Measurements from ENCODE around the gene ELMOD3.

Gene ELMOD3

DNA sequence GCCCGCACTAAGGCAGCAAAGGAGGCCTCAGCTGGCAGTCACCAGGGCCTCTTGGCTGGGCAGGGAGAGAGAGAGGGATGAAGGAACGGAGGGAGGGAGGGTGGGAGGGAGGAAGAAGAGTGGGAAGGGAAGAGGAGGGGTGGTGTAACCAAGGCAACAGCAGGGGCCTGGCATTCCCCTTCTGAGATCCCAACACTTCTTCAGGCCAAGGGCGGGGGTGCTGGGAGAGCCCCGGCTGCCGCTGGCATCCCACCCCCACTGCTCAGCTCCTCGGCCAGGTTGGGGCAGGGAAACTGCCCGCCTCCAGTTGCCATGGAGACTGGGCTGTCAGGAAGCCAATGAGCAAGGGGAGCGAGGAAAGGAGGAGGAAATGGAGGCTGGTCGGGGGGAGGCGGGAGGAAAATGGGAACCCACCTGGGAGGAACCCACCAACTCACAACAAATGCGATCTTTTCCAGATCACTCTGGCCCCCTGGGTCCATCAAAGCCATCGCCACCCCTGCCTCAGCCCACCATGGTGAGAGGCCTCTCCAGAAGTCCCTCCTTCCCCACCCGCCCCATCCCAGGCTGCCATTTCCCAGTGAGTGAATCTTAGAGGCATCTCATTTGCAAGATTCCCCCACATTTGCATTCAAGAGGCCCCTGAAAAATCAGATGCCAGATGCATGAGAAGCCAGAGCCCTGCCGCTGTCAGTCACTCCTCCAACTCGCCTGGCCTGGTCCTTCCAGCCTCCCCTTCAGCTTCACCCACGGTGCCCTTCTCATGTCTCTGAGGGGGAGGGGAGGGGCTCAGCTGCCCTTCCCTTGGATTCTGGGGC is 76.4 kb downstream of the ELMOD3 start:
- TF ChIP-seq, protein P1, sequence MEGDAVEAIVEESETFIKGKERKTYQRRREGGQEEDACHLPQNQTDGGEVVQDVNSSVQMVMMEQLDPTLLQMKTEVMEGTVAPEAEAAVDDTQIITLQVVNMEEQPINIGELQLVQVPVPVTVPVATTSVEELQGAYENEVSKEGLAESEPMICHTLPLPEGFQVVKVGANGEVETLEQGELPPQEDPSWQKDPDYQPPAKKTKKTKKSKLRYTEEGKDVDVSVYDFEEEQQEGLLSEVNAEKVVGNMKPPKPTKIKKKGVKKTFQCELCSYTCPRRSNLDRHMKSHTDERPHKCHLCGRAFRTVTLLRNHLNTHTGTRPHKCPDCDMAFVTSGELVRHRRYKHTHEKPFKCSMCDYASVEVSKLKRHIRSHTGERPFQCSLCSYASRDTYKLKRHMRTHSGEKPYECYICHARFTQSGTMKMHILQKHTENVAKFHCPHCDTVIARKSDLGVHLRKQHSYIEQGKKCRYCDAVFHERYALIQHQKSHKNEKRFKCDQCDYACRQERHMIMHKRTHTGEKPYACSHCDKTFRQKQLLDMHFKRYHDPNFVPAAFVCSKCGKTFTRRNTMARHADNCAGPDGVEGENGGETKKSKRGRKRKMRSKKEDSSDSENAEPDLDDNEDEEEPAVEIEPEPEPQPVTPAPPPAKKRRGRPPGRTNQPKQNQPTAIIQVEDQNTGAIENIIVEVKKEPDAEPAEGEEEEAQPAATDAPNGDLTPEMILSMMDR (IDR thresholded peaks at IDR 0.05; ENCODE audit: low read depth, low read length), result no peak
- TF ChIP-seq MYC (IDR thresholded peaks at IDR 0.05; ENCODE audit: low read depth, low read length) (no peak), POLR2A (IDR thresholded peaks at IDR 0.05; ENCODE audit: extremely low read depth, insufficient read length) (no peak)
- TF ChIP-seq, protein P2, sequence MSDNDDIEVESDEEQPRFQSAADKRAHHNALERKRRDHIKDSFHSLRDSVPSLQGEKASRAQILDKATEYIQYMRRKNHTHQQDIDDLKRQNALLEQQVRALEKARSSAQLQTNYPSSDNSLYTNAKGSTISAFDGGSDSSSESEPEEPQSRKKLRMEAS (IDR thresholded peaks at IDR 0.05; ENCODE audit: low read depth, low read length), result no peak
- H3K4me3 ChIP-seq (ENCODE audit: low read depth, low read length), result no peak overlapping the region
- no peak for DNase-seq (ENCODE audit: low read depth)

DNA sequence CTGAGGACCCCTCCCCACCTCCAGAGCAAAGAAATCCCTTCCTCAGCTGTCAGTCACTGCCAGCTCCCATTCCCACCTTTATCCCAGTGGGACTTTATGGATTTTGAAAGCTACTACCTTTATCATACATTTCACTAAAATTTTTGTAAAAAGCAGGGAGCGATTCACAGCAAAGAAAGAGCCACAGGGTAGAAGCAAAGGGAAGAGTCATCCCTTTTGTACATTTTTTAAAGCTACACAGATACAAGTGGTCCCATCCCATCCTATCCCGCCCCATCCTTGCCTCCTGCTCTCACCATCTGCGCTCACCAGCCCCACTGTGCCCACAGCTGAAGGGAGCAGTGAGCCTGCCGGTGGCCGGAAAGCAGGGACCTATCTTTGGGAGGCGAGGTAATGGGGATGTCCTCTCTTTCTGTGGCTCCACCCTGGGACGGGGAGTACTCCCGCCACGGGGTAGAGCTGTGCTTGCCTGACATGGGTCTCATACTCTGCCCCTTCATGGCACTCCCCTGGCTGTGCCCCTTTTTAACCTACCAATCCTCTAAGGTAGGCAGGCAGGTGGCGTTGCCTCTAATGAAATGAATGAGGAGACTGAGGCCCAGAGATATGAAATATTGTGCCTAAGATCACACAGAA is 77.1 kb downstream of the ELMOD3 start:
- H3K4me3 ChIP-seq (ENCODE audit: low read depth, low read length), result no peak overlapping the region
- TF ChIP-seq, protein P2 (IDR thresholded peaks at IDR 0.05; ENCODE audit: low read depth, low read length), result no peak
- DNase-seq (ENCODE audit: low read depth), result no peak

DNA sequence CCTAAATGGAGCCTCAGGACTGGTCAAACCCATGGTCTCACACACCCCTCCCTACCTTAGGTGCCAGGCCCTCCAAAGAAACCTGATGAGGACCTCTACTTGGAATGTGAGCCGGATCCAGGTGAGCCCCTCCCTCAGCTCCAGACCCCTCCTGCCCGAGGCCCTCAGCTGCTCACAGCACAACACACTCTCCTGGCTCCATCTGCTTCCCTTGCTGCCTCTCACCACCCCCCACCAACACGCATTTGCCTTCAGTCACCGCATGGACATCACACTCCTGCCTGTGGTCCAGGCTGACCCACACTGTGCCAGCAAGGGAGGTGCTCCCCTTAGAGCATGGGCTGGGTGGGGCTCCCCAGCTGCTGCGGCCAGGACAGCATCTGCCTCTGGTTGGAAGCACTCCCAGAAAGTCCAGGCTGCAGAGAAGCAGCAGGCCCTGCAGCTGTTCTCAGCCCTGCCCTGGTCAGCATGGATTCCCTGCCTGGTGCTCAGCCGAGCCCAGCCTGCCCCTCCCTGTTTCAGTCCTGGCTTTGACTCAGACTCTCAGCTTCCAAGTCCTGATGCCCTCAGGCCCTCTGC is 79.0 kb downstream of the ELMOD3 start:
- H3K4me3 ChIP-seq (ENCODE audit: low read depth, low read length), result no peak overlapping the region
- TF ChIP-seq, protein P2 (IDR thresholded peaks at IDR 0.05; ENCODE audit: low read depth, low read length), result no peak
- TF ChIP-seq POLR2A (IDR thresholded peaks at IDR 0.05; ENCODE audit: extremely low read depth, insufficient read length) (no peak), MYC (IDR thresholded peaks at IDR 0.05; ENCODE audit: low read depth, low read length) (no peak)
- TF ChIP-seq, protein P1 (IDR thresholded peaks at IDR 0.05; ENCODE audit: low read depth, low read length), result no peak
- DNase-seq (ENCODE audit: low read depth), result no peak

DNA sequence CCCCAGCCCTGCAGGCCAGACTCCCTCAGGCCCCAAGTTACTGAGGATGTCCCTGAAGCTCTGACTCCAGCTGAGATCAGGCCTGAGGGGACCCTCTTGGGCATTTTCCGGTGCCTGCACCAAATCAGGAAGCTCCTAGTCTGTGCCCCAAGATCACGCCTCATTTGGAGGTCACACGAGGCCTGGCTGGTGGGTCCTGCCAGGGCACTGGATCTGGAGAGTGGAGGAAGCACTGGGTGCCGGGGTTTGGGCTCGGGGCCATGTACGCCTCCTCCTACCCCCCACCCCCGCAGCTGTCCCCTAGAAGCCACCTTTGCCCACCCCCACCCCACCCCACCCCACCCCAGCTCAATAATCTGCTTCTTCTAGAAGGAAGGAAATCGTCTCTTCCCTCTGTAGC is 80.1 kb downstream of the ELMOD3 start:
- no peak for DNase-seq (ENCODE audit: low read depth)
- no peak overlapping the region for H3K4me3 ChIP-seq (ENCODE audit: low read depth, low read length)
- TF ChIP-seq, protein P2 (IDR thresholded peaks at IDR 0.05; ENCODE audit: low read depth, low read length), result no peak
- TF ChIP-seq, protein P1 (IDR thresholded peaks at IDR 0.05; ENCODE audit: low read depth, low read length), result no peak

DNA sequence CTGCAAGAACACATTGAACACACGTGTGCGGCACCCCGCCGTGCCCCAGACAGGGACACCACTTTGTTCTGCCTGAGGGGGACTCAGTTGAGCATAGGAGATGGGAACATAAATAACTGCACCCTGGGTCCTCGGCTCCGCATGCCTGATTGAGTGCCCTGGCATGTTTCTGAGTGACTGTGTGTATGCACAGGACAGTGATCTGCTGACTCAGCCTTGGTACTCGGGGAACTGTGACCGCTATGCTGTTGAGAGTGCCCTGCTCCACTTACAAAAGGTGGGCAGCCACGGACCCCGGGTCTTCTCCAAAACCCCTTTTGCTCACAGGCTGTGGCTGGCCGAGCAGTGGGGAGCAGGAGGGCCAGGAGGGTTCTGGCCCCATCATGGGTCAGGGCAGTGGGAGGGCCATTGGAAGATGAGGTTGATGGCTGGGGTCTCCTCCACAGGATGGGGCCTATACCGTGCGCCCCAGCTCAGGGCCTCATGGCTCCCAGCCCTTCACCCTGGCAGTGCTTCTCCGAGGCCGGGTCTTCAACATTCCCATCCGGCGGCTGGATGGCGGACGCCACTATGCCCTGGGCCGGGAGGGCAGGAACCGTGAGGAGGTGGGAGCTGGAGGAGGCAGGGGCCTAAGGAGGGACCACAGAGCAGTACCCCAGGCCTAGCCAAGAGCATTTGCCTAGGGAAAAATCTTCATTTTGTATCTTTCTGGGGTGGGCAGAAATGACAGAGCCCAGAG is 80.8 kb downstream of the ELMOD3 start:
- no peak for DNase-seq (ENCODE audit: low read depth)
- TF ChIP-seq, protein P1 (IDR thresholded peaks at IDR 0.05; ENCODE audit: low read depth, low read length), result no peak
- TF ChIP-seq POLR2A (IDR thresholded peaks at IDR 0.05; ENCODE audit: extremely low read depth, insufficient read length), result no peak
- no peak for TF ChIP-seq MYC (IDR thresholded peaks at IDR 0.05; ENCODE audit: low read depth, low read length)
- TF ChIP-seq, protein P2 (IDR thresholded peaks at IDR 0.05; ENCODE audit: low read depth, low read length), result no peak
- H3K4me3 ChIP-seq (ENCODE audit: low read depth, low read length), result no peak overlapping the region

Data from NB4 (cell line).